Measurements from ENCODE around the gene BUD31. TPM values are rescaled to one million over a fixed set of nuclear protein-coding genes. Genes with fewer than 3 reads are reported as not detected.

The BUD31 gene
- total and polyA plus RNA-seq, 9 of the 15 experiments (the other 6 are each of a cell fraction or from before 2014, with no cell fraction given): 105 to 342 (median 247) TPM

- no peak for TF ChIP-seq ZNF449 (CRISPR knock-in tag; IDR thresholded peaks at IDR 0.05)
- TF ChIP-seq CBFB (CRISPR knock-in tag; IDR thresholded peaks at IDR 0.05): peak; percentile 52; the same call in 1 of the 2 replicates
- TF ChIP-seq ARID1B (IDR thresholded peaks at IDR 0.05): peak; percentile 38; the same call in 1 of the 2 replicates
- TF ChIP-seq SMARCC2 (IDR thresholded peaks at IDR 0.05; ENCODE audit: low read depth): no peak; the same call in 1 of the 2 replicates
- TF ChIP-seq GABPB1 (CRISPR knock-in tag; IDR thresholded peaks at IDR 0.05): no peak
- TF ChIP-seq, protein P1, sequence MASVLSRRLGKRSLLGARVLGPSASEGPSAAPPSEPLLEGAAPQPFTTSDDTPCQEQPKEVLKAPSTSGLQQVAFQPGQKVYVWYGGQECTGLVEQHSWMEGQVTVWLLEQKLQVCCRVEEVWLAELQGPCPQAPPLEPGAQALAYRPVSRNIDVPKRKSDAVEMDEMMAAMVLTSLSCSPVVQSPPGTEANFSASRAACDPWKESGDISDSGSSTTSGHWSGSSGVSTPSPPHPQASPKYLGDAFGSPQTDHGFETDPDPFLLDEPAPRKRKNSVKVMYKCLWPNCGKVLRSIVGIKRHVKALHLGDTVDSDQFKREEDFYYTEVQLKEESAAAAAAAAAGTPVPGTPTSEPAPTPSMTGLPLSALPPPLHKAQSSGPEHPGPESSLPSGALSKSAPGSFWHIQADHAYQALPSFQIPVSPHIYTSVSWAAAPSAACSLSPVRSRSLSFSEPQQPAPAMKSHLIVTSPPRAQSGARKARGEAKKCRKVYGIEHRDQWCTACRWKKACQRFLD (CRISPR knock-in tag; IDR thresholded peaks at IDR 0.05): no peak
- TF ChIP-seq GATA2 (CRISPR knock-in tag; IDR thresholded peaks at IDR 0.05): no peak
- peak; percentile 34; the same call in 1 of the 2 replicates for TF ChIP-seq CTBP1 (IDR thresholded peaks at IDR 0.05; ENCODE audit: borderline replicate concordance)
- TF ChIP-seq ZNF707 (CRISPR knock-in tag; conservative IDR thresholded peaks at IDR 0.05): no peak
- TF ChIP-seq MYNN (IDR thresholded peaks at IDR 0.05): peak; percentile 10; the same call in 1 of the 2 replicates
- TF ChIP-seq MYNN (CRISPR knock-in tag; IDR thresholded peaks at IDR 0.05): no peak
- TF ChIP-seq, protein P2, sequence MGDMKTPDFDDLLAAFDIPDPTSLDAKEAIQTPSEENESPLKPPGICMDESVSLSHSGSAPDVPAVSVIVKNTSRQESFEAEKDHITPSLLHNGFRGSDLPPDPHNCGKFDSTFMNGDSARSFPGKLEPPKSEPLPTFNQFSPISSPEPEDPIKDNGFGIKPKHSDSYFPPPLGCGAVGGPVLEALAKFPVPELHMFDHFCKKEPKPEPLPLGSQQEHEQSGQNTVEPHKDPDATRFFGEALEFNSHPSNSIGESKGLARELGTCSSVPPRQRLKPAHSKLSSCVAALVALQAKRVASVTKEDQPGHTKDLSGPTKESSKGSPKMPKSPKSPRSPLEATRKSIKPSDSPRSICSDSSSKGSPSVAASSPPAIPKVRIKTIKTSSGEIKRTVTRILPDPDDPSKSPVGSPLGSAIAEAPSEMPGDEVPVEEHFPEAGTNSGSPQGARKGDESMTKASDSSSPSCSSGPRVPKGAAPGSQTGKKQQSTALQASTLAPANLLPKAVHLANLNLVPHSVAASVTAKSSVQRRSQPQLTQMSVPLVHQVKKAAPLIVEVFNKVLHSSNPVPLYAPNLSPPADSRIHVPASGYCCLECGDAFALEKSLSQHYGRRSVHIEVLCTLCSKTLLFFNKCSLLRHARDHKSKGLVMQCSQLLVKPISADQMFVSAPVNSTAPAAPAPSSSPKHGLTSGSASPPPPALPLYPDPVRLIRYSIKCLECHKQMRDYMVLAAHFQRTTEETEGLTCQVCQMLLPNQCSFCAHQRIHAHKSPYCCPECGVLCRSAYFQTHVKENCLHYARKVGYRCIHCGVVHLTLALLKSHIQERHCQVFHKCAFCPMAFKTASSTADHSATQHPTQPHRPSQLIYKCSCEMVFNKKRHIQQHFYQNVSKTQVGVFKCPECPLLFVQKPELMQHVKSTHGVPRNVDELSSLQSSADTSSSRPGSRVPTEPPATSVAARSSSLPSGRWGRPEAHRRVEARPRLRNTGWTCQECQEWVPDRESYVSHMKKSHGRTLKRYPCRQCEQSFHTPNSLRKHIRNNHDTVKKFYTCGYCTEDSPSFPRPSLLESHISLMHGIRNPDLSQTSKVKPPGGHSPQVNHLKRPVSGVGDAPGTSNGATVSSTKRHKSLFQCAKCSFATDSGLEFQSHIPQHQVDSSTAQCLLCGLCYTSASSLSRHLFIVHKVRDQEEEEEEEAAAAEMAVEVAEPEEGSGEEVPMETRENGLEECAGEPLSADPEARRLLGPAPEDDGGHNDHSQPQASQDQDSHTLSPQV (IDR thresholded peaks at IDR 0.05): peak; percentile 57
- peak; percentile 41; the same call in 1 of the 2 replicates for TF ChIP-seq SUPT5H (IDR thresholded peaks at IDR 0.05)
- TF ChIP-seq HDAC2 (IDR thresholded peaks at IDR 0.05): 0 out of 2 replicates have a peak, but pooled peaks have one; percentile 34
- 0 out of 2 replicates have a peak, but pooled peaks have one; percentile 38 for TF ChIP-seq GABPA (tag; conservative IDR thresholded peaks at IDR 0.05; ENCODE audit: low read depth)
- TF ChIP-seq, protein P3, sequence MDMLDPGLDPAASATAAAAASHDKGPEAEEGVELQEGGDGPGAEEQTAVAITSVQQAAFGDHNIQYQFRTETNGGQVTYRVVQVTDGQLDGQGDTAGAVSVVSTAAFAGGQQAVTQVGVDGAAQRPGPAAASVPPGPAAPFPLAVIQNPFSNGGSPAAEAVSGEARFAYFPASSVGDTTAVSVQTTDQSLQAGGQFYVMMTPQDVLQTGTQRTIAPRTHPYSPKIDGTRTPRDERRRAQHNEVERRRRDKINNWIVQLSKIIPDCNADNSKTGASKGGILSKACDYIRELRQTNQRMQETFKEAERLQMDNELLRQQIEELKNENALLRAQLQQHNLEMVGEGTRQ (CRISPR knock-in tag; IDR thresholded peaks at IDR 0.05): no peak
- no peak for TF ChIP-seq CHD1 (IDR thresholded peaks at IDR 0.05; ENCODE audit: low read length)
- no peak for TF ChIP-seq ZNF253 (CRISPR knock-in tag; conservative IDR thresholded peaks at IDR 0.05)
- peak; percentile 29 to 64; a peak in 2 of 4 replicates for TF ChIP-seq RCOR1 (IDR thresholded peaks at IDR 0.05; ENCODE audit: borderline replicate concordance in 1 of 2, low read depth in 2 of 2, low read length in 2 of 2)
- peak; percentile 81 for TF ChIP-seq ELF1 (tag; IDR thresholded peaks at IDR 0.05)
- TF ChIP-seq TARDBP (IDR thresholded peaks at IDR 0.05): 0 out of 2 replicates have a peak, but pooled peaks have one; percentile 15
Measured at GRCh38 chr7:99380032-99380822, 28.5 kb upstream of the BUD31 start (continued).
